HG03064 (cell line): ENCODE measurements around the gene DHRS4L2.
"Not testable (repeated sequence)": the region's sequence is repeated elsewhere in the genome, so short reads cannot be mapped to it uniquely, and the experiment has no call there.

Experiments
- ATAC-seq: cut with Tn5 transposase; IDR thresholded peaks from one replicate; pipeline ENCODE4 v1.9.1; 2021; ENCODE audit warnings: low read depth; ENCODE audit not compliant: unreplicated experiment

Gene DHRS4L2

DNA sequence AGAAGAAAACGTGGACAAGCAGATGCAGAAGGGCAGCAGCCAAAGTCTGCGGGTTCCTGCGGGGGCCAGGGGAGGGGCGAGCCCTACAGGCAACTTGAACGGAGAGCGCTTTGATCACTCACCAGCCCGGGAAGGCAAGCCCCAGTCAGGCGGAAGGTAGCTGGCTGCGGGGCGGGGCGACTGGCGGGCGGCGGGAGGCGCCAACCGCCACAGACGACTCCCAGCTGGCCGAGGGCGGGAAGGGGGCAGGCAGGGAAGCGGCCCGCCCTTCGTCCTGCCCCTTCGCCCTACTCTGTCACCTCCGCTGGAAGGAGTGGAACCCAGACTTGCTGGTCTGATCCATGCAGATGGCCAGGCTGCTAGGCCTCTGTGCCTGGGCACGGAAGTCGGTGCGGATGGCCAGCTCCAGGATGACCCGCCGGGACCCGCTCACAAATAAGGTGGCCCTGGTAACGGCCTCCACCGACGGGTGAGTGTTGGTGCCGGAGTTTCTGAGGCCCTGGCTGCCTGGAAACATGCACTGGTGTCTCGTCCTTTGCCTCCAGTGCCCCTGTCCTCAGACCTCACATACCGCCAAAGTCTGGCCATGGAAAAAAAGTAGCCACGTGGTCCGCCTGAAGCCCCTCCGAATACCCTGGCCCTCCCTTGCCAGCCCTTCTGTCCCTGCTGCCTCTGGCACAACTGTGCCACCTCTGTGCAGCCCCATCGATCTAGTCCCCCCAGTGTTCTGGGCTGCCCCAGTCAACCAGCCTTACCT lies at the start of gene DHRS4L2:
DHRS4L2 (plus strand) TSS at position 323 of the 757 bp plus-strand sequence; CDS start at position 342, 19 bp downstream.
- ATAC-seq, result peak; percentile 86

DNA sequence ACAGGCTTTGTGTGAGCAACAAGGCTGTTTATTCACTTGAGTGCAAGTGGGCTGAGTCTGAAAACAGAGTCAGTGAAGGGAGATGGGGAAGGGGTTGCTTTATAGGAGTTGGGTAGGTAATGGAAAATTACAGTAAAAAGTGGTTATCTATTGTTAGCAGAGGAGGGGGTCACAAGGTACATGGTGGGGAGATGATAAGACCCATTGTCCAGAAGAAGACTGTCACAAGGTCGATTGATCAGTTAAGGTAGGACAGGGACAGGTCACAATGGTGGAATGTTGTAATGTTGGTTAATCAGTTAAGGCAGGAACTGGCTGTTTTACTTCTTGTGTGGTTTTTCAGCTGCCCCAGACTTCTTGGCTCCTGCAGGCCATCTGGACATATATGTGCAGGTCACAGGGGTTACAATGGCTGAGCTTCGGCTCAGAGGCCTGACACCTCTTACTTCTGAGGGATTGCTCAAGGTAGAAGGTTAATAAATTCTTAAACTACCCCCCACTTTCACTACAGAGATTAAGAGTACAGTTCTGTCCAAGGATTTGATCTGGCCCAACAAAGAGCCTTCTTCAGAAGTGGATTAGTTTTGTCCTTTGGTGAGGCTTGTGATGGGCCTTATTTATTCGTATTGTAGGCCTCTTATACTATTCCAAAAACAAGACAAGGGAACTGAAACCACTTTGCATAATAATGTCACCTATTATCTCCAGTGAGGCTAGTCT lies 49.0 kb upstream of the DHRS4L2 start:
- no peak for ATAC-seq

DNA sequence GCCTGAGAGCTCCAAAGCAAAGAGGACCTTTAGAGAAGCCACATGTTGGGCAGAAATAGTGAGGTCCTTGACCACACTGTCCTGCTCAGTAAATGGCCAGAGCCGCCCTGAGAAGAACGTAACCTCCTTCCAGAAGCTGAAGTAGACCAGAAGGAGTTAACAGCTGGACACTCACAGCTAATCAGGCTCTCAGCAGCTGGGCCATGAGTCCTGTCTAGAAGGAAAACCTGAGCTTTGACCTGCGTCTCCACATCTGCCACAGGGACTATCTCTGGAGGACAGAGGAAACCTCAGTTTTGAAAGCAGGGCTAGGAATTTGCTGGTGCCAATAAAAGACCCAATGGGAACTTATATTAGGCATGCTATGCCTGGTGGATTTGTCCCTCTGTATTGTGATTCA lies 47.5 kb upstream of the DHRS4L2 start:
- ATAC-seq, result no peak

DNA sequence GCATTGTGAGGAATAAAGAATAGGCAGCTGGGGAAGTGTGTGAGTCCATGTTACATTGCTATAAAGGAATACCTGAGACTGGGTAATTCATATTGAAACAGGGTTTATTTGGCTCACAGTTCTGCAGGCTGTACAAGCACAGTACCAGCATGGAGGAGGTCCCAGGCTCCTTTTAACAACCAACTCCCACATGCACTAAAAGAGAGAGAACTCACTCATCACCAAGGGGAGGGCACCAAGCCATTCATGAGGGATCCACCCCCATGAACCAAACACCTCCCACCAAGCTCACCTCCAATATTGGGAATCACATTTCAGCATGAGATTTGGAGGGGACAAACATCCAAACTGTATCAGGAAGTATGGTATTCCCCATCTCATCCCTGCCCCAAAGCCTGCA lies 47.1 kb upstream of the DHRS4L2 start:
- no peak for ATAC-seq

DNA sequence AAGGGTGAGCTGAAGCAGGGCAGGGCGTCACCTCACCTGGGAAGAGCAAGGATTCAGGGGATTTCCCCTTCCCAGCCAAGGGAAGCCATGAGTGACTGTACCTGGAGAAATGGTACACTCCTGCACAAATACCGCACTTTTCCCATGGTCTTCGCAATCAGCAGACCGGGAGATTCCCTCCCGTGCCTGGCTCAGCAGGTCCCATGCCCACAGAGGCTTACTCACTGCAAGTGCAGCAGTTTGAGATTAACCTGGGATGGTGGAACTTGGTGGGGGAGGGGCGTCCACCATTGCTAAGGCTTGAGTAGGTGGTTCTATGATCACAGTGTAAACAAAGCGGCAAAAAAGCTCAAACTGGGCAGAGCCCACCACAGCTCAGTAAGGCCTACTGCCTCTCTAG lies 46.1 kb upstream of the DHRS4L2 start:
- ATAC-seq, result no peak

DNA sequence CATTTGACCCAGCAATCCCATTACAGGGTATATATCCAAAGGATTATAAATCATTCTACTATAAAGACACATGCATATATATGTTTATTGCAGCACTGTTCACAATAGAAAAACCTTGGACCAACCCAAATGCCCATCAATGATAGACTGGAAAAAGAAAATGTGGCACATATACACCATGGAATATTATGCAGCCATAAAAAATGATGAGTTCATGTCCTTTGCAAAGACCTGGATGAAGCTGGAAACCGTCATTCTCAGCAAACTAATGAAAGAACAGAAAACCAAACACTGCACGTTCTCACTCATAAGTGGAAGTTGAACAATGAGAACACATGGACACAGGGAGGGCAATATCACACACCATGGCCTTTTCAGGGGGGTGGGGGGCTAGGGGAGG lies 39.7 kb upstream of the DHRS4L2 start:
- ATAC-seq, result not testable (repeated sequence)

DNA sequence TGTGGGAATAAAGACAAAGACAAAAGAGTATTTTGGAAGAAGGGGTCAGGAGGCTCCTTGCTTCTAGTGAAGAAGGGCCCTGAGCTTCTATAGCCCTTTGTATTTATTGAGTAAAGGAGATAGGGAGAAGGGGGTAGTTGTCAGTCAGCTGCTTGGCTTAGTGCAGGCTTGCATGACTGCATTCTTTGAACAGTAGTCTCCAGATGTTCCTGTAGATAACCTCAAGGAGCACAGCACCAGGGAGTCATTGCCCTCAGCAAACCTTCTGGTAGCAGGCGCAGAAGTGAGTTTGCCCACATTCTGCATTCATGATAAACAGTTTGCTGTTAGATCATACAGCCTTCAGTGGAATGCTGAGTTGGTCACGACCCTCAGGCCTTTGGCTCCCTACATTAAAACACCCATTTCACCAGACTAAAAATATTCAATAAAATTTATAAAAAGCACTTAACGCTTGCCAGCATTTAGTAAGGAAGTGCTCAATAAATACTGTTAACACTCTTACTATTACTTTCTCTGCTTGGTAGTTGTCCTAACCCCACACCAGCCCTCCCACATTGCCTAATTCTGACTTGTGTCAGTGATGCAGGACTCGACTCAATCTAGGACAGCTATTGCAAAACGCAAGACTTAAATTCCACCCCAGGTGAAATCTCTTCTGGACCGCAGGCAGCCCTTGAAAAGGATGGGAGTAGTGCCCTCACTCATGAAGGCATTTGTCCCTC lies 38.2 kb upstream of the DHRS4L2 start:
- no peak for ATAC-seq

DNA sequence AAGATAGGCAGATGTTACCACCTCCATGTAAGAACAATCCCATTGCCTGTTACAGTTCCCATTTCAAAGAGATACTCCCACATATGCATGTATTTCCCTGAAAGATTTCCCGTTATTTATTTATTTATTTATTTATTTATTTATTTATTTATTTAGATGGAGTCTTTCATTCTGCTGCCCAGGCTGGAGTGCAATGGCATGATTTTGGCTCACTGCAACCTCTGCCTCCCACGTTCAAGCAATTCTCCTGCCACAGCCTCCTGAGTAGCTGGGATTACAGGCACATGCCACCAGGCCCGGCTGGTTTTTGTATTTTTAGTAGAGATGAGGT lies 37.6 kb upstream of the DHRS4L2 start:
- not testable (repeated sequence) for ATAC-seq

DNA sequence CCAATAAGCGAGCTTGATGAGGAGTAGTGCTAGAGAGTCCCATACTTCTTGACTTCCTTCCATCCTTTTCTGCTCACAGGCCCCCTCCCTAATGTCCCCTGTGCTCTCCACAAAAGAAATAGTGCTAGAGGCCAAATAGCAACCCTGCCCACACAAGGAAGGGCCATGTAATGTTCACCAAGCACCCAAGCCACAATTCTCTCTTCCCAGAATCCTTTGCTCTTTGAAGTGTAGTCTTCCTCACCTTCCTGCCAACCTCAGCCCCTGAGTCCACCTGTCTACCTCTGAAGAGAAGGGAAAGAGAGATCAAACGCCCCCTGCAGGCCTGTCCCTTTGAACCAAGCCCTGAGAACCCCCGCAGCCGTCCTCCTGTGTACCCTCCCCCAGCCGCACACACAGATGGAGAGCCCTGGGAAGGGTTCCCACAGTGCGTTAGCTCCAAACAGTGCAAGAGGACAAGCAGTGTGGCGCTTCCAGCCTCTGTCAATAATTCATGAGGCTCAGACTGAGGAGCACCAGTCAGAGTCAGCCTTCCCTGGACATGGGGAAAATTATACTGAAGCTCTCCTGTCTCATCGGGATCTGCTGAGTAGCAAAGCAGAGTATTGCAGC lies 37.0 kb upstream of the DHRS4L2 start:
- ATAC-seq, result no peak

DNA sequence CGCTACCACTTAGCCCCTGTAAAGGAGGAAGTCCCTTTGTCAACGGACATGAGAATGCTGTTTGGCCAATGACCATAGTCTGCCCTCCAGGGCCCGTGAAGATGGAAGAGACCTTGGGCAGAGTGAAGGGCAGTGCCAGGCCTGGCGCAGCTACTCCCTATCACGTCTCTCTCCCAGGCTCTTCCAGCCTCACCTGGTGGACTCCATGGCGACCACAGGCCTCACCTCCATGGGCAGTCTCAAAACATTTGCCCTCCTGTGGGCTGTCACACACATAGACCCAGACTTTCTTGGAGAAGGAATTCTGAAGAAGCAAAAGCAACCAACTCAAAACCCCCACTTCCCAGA lies 35.6 kb upstream of the DHRS4L2 start:
- not testable (repeated sequence) for ATAC-seq

DNA sequence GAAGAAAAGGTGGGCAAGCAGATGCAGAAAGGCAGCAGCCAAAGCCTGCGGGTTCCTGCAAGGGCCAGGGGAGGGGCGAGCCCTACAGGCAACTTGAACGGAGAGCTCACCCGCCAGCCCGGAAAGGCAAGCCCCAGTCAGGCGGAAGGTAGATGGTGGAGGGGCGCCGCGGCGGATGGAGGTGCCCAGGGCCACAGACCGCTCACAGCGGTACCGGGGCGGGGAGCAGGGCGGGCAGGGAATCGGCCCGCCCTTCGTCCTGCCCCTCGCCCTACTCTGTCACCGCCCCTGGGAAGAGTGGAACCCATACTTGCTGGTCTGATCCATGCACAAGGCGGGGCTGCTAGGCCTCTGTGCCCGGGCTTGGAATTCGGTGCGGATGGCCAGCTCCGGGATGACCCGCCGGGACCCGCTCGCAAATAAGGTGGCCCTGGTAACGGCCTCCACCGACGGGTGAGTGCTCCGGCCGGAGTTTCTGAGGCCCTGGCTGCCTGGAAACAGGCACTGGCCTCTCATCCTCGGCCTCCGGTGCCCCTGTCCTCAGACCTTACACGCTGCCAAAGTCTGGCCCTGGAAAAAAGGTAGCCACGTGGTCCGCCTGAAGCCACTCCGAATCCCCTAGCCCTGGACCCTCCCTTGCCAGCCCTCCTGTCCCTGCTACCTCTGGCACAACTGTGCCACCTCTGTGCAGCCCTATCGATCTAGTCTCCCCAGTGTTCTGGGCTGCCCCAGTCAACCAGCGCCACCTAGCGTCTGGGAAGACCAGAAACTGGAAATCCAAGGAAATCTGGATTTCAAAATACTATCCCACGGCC lies 35.1 kb upstream of the DHRS4L2 start, which contains the start of gene DHRS4:
DHRS4 (plus strand) TSS at position 307 of the 815 bp plus-strand sequence; CDS start at position 326, 19 bp downstream.
- peak; percentile 91 for ATAC-seq

DNA sequence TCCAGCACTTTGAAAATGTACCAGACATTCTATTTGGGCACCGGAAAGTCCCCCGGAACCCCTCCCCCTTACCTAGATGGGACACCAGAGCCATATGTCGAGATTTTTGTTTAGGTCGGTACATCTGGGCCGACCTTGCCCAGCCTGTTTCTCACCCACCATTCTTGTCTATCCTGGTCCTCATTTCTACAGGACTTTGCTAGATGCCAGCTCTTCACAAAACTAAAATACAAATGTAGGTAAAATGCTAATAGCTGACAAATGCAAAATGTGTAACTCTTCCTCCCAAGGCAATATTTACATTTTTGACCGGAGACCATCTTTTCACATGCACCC lies 34.5 kb upstream of the DHRS4L2 start:
- ATAC-seq, result peak; percentile 7

DNA sequence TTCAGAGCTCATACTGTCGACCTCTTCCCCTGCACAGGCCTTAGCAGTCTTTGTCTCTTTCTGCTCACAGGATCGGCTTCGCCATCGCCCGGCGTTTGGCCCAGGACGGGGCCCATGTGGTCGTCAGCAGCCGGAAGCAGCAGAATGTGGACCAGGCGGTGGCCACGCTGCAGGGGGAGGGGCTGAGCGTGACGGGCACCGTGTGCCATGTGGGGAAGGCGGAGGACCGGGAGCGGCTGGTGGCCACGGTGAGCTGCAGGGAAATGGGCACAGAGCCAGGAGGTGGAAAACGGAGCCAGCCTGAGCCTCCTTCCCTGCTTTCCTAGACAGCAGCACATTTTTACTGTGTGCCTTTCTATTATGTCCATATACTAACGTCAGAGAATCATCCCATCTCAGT lies 33.8 kb upstream of the DHRS4L2 start:
- ATAC-seq, result not testable (repeated sequence)

DNA sequence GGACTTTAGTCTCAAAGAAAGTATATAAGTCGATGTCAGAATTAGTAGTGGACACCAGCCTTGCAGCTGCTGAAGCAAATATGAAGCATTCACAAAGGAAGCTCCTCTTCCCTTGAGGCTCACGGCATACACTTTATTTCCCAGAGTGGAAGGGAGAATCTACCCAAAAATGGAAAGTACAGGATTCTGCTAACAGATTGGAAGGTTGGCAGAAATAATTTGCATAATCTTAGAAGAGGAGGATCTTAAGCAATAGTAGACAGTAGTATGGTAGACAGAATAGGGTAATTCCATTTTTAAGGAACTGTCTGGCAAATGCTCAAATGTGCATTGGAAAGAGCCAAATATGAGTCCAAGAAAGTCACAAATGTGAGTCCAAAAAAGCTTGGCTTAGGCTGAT lies 32.9 kb upstream of the DHRS4L2 start:
- ATAC-seq, result not testable (repeated sequence)

DNA sequence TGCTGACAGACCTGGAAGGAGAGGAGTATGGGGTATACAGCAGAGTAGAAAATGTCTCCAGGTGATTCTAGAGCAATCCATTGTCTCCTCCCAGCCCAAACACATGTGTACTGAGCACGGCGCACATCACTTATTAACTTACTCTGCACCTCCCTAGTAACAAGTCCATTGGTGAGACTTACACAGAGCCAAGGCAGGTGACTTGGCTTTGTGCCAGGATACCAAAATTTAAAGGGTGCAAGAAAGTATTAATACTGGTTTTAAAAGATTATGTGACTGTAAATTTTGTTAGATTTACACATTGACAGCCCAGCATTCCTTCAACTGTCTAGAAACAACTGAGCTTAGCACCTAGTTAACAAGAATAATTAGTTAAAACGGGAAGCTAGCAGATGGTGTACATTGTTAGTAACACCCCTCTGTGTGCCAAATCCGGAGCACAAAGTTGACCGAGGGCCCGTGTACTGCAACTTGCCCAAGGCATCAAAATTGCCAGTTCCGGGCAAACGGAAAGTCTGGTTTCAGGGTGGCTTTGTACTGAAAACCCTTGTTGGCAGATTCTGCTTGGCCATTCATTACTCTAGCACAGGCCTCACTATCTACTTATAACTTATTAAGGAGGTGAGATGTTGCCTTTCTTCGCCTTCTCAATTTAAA lies 30.7 kb upstream of the DHRS4L2 start:
- not testable (repeated sequence) for ATAC-seq

DNA sequence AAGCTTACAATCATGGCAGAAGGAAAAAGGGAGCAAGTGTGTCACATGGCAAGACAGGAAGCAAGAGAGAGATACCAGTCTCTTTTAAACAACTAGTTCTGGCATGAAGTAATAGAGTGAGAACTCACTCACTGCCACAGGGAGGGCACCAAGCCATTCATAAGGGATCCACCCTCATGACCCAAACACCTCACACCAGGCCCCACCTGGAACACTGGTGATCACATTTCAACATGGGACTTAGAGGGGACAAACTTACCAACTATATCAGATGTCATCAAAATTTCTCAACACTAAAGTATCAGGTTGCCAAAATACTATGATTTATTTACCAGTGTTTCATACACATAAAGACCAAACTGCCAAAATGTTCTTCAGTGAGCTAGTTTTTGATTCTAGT lies 27.8 kb upstream of the DHRS4L2 start:
- ATAC-seq, result not testable (repeated sequence)

DNA sequence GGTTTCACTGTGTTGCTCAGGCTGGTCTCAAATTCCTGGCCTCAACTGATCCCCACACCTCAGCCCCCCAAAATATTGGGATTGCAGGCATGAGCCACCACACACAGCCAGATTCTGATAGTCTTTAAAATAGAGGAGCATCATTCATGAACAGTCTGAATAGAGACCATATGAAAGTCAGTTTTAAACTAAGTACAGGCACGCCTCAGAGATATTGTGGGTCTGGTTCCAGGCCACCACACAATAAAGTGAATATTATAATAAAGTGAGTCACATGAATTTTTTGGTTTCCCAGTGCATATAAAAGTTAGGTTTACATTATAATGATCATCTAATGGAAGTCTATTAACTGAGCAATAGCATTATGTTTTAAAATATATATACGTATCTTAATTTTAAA lies 27.0 kb upstream of the DHRS4L2 start:
- not testable (repeated sequence) for ATAC-seq

DNA sequence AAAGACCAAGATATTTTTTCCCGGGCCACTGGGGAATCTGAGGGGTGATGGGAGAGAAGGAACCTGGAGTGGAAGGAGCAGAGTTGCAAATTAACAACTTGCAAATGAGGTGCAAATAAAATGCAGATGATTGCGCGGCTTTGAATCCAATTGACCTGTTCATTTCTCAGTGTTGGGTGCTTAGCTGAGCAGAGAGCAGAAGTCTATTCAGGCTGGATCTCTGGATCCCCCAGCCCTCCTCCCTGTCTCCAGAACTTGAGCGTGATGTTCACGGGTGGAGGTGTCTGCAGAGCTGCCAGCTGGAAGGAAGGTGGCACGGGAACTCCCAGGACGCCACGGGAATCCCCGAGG lies 19.6 kb upstream of the DHRS4L2 start:
- ATAC-seq, result not testable (repeated sequence)

DNA sequence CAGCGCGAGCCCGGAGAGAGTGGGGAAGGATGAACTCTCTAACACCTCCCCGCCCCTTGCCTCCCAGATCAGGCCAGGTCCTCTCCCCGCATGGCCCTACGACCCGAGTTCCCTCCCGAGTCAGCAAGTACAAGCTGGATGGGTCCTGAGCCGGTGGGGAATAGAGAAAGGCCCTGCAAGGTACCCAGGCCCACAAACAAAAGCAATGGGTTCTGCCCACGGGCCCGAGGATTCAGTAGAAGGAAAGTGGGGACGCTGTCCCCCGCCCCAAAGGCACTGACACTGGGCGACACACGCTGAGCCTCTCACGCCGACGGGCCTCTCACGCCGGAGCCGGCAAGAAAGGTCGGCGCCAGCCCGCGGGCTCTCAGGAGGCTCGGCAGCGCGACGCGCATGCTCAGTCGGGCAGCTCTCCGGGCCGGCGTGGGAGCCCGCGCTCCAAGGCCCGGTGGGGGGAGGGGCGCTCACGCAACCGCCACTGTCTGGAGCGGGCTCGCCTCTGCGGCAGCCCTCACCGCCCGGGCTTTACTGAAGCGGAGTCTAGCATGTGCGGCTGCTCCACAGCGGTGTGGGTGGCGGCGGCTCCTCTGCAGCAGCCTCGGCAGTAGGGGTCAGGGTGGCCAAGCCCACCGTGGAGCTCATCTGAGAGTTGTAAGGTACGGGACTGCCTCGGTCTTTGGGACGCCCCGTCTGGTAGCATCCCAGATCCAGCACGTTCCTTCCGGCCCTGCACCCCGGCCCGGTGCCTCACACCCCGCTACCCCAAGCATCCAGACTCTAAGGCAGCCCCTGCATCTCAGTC lies 19.0 kb upstream of the DHRS4L2 start:
- ATAC-seq, result peak; percentile 79
